Ammon's horn (tissue), 1 donor: Measurements from ENCODE around the gene SMTN.
"Not testable (repeated sequence)": the region's sequence is repeated elsewhere in the genome, so short reads cannot be mapped to it uniquely, and the experiment has no call there.

Experiments used
- DNase-seq: peaks from one replicate; pipeline ENCODE4 v3.0.0-alpha.2; 2016; ENCODE audit warnings: low spot score

The SMTN gene

DNA sequence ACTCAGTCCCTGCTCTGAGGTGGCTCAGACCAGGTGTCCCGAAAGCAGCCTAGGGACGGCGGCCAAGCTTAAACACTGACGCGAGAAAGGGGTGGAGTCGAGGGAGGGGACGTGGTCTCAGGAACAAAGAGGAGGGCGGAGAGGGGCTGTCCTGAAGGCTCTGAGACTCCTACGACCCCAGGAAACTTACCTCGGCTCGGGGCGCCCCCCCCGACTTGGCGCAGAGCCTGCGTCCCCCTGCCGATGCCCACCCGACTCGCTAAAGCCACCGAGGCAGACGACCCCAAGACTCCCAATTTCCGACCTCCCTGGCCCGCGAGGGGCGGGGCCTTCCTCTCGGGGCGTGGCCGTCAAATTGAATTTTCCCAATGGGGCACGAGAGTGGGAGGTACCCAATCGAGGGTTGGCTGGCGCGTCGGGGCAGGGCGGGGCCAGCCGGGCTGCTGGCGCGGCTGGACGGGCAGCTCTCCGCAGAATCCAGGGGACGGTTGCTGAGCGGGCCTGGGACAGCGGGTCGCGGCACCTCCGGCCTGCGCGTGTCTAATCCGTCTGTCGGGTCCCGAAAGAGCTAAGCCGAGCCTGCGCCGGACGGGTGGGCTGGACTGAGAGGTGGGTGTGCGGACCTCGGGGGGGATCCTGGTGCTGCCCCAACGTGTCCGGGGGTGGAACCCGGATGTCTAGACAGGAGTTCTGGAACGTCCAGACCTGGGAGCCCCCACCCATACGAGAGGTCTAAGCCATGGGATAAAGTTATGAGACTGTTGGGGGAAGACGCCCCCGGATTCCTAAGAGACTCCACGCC, at the start of gene SMTN:
Gene SMTN (plus strand): TSS at position 471 of the 802 bp plus-strand sequence. CDS start 1,941 bp downstream, outside the sequence.
- DNase-seq: peak; percentile 88

DNA sequence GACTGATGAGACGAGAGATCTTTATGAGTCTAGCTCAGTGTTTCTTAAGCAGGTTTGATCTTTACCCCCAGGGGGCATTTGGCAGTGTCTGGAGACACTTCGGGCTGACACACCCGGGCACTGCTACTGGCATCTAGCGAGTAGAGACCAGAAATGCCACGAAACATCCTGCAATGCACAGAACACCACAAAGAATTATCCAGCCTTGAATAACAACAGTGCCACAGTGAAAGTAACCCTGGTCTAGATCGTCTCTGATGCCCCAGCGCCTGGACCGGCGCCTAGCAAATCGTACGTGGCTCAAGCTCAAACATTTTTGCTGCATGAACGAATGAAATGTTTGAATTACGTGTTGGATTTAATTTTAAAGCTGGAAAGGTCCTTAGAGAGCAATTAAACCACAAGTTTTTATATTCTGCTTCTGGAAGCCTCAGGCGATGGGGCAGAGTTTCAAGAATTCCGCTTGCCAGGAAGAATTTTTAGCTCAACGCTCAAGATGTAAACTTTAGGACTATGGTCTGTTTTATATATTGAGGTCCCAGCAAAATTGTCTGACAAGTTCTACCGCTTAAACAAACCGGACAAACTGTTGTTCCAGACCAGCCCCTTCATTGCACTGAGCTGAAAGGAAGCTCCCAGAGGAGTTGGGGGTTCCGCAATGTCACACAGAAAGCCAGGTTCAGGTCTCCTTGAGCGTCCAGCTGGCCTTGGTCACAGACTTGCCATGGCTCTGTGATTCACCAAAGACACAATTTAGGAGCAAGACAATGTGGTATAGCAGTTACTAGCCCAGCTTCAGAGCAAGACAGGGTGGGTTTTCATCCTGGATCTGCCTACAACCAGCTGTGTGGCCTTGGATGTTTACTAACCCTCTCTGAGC, 44.2 kb upstream of the SMTN start:
- DNase-seq: no peak

DNA sequence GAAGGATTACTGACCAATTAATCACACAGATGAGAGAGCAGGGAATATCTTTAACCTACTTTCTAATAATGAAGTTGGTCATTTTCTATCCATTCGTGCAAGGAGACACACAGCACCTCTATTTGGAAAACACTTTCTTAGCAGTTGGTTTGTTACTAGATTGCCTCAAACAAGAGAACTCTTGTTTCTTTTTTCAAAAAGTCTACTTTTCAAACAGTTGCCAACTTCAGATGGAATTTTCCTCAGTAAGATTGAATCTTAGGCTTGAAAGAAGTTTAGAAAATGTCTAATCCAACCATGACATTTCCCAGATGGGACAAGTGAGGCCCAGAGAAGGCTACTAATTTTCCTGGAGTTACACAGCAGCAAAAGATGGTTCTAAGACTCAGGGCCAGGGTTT, 42.4 kb upstream of the SMTN start:
- no peak for DNase-seq

DNA sequence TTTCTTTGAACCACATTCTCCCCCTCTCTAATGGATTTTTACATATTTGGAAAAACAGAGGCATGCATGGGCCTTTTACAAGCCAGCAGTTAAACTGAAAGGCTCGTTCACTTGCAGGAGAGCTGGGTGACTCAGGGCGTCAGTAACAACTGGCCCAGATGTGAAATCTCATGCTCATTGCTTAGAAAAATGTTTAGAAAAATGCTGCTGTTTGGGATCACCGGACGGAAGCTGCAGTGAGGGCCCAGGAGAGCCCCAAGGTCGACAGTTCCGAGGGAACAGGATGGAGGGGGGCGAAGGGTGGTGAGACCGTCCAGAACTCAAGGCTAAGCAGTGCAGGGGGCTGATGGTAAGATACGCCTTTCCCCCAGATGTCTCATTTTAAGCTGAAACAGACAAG, 41.7 kb upstream of the SMTN start:
- no peak for DNase-seq

DNA sequence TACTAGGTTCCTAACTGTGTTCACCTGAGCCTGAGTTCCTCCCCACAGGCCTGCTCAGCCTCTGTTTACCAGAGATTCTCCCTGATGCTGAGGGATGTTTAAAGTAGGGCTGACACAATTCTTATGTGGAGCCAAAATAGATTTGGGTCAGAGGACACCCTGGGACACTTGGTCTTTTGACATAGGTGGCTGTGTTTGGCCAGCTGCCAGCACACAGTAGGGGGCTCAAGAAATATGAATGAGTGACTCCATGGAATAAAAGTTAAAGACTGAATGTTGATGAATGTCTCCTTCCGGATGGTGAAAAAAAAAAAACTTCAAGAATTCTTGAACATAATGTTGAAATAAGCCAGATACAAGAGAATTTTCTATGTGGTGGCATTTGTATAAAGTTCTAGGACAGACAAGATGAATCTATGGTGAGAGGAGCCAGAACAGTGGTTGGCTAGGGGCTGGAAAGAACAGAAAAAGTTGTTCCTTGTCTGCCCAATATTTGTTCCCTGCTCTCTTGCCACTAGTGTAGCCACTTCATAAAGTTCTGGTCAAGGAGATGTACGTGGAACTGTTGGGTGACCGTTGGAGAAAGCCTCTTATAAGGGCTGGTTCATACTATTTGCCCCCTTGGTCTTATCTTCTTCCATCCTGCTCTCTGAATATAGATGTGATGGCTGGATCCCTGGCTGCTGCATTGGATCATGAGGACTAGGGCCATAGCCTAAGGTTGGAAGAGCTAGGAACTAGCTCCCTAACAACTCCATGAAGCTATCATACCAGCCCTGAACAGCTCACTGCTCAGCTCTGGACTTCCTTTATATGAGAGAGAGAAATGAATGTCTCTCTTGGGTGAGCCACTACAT, 40.3 kb upstream of the SMTN start:
- DNase-seq: no peak

DNA sequence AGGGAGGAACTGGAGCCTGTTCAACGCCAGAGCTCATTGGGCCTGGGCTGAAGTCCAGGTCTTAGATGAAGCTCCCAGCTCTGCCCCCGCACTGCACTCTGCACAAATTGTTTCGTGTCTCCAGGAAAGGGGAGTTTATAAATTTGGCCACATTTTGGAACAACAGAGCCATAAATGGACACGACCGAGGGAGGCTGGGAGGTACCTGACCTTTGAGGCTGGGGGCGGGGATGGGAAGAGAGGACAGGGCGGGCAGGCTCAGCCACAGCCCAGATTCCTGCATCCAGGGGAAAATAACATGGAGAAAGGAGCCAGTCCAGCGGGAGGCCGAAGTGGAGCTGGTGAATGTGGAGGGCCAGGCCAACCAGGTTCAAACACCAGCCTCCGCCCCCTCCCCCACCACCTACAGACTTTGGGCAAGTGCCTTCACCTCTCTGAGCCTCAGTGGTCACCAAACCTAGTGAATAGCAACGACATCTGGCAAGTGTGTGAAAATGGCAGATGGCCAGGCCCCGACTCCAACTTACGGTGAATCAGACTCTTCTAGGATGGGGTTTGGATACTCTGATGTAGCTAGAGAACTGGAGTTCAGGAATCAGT, 36.8 kb upstream of the SMTN start:
- DNase-seq: no peak

DNA sequence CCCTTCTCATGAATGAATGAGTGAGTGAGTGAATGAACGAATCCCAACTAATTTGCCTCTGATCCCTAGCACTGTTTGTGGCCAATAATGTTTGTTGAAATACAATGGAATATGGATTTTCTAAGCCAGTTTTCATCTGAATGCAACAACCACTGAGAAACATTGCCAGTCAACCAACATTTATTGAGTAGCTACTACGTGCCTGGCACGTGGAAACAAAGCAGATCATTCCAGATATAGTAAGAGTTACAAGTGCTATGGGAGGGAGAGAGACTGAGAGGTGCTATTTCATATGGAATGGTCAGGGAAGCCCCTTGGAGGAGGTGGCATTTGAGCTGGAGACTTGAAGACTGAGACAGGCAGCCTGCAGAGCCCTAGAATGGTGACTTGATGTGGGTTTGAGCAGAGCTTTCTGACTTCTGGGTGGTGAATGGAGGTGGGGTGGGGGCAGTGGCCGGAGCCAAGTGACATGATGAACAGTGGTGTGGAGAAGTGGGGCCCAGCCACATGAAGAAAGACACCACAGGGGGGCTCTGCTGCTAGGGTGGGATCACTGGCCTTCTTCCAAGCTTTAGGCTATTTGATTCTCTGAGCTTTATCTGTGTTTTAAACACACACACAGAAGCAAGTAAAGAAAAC, 35.1 kb upstream of the SMTN start:
- no peak for DNase-seq

DNA sequence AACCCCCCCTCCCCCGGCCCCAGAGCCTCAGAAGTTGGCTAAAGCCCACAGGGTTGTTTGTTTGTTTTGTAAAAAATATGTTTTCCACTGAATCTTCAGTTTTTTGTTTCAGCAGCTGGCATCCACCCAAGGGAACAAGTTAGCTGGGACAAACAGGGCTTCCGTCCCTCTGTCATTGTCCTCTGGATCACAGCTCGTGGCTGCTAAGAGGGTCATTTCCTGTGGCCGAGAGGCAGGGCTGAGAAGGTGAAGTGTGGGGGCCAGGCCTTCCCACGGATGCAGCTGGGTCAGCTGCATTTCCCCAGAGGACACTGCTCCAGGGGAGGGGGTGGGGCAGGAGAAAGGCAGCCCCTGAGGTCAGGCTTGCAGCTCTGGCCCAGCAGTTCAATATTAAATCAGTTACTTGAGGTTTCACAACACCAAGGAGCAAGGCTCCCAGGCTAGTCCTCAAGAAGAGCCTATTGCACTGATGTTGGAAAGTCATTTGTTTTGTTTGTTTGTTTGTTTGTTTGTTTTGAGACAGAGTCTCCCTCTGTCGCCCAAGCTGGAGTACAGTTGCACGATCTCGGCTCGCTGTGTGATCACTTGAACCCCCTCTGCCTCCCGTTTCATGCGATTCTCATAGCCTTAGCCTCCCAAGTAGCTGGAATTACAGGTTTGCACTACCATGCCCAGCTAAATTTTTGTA, 34.4 kb upstream of the SMTN start:
- DNase-seq: no peak

DNA sequence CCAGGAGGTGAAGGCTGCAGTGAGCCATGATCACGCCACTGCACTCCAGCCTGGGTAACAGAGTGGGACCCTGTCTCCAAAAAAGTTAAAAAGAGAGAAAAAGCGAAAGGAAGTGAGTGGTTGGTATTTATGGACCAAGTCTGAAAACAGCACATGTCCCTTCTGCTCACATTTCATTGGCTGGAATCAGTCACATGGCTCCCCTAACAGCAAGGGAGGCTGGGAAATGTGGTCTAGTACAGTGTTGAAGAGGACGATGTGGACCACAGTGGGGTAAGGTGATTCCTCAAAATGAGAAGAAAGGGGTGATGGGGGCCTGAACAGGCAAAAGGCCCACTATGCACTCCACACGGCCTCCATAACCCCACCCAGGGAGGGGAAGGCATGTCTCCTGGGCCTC, 32.5 kb upstream of the SMTN start:
- DNase-seq: no peak

DNA sequence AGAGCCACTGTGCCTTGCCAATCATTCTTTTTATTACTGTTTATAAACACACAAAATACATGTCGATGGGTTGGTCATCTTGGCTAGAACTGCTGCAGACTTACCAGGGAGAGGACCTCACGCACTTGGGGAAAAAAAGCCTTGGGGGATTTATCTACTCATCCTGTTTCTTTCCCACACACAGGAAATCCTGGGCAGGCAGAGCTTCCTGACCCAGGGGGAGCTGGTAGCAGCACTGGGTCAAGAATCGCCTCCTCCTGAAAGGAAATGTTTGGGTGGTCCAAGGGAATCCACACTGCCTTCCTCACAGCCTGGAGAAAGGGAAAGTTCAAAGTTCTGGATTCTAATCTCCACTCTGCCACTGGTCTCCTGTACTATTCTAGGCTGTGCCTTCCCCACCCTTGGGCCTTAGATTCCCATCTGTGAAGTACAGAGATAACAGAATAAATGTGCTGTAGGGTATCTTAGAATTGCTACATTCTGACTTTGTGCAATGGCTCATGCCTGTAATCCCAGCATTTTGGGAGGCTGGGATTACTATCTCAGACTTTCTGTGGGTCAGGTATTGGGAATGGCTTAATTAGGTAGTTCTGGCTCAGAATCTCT, 31.2 kb upstream of the SMTN start:
- DNase-seq: no peak

DNA sequence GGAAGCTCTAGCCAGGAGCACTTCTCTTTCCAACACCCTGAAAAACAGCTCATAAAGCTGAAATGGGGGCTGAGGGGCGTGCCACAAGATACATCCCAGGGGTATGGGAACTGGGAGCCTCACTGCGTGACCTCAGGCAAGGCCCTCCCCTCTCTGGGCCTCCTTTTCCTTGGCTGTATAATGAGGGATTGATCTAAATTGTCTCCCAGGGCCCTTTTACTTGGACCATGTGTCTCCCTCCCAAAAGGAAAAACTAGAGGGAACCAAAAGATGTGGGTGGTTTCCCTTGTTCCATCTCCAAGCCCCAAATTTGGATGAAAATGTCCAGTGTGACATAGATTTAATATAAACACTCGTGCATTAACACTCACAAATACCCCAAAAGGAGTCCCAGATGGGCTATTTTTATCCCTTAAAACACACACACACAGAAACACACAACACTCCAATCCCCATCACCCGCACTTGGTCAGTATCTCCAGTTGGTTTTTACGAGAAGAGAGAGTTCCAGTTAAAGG, 25.9 kb upstream of the SMTN start:
- DNase-seq: no peak

DNA sequence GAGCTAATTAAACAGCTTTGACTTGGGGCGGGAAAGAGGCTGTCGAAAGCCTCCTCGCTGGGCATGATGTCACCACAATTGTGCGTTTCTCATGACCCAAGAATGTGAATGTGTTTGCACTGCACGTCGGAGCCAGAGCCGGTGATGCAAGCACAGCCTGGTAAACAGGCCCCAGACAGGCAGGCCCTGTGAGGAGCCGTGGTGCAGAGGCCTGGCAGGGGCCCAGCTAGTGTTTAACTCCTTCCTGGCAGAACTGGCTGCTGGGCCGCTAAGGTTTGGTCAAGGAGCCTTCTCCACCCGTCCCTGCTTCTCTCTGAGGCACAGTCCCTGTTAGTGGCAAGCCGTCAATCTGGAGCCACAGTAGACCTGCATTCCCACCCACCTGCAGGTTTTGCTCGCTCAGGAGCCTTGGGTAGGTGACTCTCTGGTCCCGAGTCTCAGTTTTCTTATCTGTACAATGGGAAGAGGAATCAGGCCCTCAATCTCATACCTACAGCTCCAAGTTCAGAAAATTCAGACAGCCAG, 25.4 kb upstream of the SMTN start:
- DNase-seq: peak; percentile 52

DNA sequence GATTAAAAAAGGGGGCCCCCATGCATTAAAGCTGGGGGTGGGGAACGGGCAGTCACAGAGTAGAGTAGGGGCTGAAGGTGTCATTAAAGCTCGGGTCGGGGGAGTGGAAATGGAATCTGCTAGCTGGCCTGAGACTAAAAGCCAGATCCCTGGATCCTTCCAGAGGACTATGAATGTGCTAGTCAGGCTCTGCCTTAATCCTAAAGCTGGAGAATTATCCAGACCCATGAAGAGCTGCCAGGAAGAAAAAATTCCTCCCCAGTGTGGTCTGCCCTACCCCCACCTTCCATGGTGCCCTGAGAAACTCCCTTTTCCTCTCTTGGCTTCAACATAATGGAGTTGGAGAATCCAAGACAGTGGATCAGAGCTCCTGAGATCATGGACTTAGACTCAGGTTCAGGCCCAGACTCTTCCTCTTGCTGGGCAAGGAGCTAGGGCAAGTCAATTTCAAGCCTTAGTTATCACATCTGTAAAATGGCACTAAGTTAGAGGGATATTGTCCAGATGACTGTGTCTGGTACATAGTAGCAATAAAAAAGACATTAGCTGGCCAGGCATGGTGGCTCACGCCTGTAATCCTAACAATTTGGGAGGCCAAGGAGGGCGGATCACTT, 24.0 kb upstream of the SMTN start:
- DNase-seq: no peak

DNA sequence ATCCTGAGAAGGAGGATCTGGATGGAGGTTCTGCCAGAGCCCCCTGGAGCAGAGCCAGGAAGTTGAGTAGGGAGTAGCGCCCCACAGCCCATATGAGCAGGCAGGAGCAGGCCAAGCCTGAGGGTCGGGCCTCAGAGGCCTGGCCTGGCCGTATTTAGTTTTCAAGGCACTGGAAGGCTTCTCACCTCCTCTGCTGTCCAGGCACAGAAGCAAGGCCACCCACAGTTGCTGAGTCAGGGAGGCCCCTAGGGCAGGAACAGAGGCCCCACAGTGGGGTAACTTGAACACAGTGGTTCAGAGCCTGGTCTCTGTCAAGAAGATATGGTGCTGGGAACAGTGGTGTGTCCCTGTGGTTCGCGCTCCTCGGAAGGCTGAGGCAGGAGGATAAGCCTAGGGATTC, 21.5 kb upstream of the SMTN start:
- DNase-seq: not testable (repeated sequence)

DNA sequence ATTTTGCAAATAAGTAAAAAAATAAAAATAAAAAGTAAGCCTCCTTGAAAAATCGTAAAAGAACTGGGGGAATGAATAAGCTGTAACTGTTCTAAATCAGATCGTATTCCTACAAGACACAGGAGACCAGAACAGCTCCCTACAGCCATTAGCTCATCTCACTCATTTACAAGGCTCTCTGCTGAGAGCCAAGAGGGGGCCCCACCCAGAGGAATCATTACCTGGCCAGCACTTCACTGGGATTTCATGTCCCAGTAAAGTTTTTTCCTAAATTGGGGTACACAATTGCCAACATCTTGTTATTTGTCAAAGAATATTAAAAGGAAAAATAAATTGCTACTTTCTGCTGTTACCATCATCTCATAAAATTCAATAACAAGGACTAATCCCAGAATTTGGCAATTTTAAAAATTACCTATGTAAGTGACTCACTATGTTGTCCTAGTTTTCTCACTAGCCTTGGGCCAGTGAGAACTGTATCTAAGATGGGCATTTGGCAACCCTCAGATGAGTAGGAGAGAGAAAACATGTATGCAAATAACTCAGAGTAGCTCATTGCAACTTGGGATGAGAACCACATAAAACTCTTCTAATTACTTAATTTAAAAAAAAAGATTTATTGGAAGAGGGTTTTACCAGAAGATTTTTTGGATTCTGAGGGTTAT, 18.4 kb upstream of the SMTN start:
- DNase-seq: no peak

DNA sequence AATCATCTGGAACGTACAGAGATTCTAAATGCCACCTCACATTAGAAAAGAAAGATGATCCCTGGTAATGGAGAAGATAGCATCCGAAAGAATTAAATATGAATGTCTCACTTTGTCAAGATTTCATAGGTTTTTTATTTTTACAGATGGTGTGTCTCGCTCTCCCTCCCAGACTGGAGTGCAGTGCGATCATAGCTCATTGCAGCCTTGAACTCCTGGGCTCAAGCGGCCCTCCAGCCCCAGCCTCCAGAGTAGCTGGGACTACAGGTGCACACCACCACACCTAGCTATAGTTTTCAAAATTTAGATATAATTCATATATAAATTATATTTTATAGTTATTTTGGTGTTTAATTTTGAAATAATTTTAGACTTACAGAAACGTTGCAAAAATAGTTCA, 16.7 kb upstream of the SMTN start:
- DNase-seq: no peak

DNA sequence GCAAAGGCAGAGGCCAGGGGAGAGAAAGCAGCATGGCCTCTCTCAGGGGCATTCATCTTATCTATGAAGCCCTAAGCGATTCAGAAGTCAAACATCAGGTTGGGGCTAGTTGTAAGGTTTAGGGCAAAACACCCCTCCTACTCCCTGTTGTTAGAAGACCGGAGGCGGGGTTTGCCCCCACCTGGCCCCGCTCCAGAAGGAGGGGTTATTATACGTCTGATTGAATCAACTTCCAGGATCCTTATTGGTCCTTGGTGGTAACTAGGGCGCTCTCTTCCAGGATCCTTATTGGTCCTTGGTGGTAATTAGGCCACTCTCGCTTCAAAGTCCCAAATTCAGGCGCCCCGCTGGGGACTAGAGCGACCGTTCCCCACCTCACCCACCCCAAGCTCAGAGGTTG, 12.1 kb upstream of the SMTN start:
- no peak for DNase-seq

DNA sequence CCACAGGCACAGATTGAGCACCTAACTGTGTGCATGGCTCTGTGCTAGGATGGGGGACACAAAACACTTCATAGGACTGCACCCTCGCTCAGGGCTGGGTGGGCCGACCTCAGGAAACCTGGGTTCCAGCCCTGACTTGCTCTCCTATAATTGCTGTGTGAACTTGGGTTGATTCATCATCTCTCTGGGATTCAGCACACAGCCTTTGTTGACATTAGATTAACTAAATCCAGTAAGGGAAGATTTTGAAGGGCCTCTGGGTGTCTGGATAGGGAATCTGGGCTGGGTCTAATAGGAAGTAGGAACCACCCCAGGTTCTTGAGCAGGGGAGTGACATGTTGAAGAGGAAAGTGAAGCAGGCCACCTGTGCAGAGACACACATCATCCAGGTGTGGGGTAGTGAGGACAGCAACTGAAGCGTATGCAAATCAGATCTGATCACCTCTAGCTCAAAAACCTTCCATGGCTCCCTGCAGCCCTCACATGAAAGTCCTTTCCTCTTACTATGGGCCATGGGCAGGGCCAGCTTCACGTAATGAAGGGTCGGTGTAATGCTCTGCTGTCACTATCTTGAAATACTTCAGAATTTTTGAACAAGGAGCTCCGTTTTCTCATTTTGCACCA, 11.3 kb upstream of the SMTN start:
- DNase-seq: not testable (repeated sequence)
